ENCODE results near the gene NSMCE1. TPM values are rescaled to one million over a fixed set of nuclear protein-coding genes. Genes with fewer than 3 reads are reported as not detected.

NSMCE1 gene
- total and polyA plus RNA-seq, 10 donors: 18.4 to 79.0 (median 36.7) TPM

DNA sequence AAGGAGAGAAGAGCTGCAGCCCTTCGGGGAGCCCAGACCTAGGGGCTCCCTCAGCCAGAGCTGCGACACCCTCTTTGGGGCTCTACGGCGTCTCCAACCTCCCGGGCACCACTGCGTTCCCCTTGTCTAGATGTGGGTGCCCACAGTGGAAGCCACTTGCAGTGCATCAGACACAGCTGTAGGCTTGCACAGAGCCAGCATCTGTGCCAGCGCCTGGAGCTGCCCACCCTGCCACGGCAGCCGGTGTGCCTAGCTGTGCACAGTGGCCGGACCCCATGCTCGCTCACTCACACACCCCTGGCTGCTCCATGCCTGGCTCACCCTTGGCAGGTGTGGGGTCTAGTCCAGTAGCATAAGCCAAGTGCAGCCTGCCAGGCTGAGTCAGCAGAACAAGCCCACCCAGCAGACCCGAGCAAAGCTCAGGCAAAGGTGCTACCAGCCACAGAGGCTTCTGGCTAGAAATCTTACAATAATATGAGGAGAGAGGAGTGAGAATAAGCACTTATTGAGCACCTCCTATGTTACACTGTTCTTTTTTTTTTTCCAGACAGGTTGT, 78.2 kb downstream of the NSMCE1 start:
- DNase-seq: no peak
- no peak for TF ChIP-seq POLR2A (IDR thresholded peaks at IDR 0.05)
- TF ChIP-seq POLR2AphosphoS5 (IDR thresholded peaks at IDR 0.05): no peak
- TF ChIP-seq, protein P1, sequence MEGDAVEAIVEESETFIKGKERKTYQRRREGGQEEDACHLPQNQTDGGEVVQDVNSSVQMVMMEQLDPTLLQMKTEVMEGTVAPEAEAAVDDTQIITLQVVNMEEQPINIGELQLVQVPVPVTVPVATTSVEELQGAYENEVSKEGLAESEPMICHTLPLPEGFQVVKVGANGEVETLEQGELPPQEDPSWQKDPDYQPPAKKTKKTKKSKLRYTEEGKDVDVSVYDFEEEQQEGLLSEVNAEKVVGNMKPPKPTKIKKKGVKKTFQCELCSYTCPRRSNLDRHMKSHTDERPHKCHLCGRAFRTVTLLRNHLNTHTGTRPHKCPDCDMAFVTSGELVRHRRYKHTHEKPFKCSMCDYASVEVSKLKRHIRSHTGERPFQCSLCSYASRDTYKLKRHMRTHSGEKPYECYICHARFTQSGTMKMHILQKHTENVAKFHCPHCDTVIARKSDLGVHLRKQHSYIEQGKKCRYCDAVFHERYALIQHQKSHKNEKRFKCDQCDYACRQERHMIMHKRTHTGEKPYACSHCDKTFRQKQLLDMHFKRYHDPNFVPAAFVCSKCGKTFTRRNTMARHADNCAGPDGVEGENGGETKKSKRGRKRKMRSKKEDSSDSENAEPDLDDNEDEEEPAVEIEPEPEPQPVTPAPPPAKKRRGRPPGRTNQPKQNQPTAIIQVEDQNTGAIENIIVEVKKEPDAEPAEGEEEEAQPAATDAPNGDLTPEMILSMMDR (IDR thresholded peaks at IDR 0.05 in 8 of 11, conservative IDR thresholded peaks at IDR 0.05 in 3 of 11): no peak
- Histone ChIP-seq H3K27me3 (replicated peaks in 1 of 7) (peaks cover 0 to 4% (median 0%) of the 10 kb centered on the region in 7 donors), H3K4me3 (no peak overlapping the region), H3K36me3 (no peaks in the 10 kb centered on the region), H3K4me1 (no peaks in the 10 kb centered on the region), H3K9me3 (peaks cover 0 to 8% (median 0%) of the 10 kb centered on the region in 8 donors), H3K27ac (no peak overlapping the region)
- intact Hi-C loops (cut with DNase I; ENCODE audit: low total_unique reads): no loop called here
- WGBS, 5 donors: 92 to 100% (median 96%) methylated on average over 3 to 12 of the region's 12 CpGs

DNA sequence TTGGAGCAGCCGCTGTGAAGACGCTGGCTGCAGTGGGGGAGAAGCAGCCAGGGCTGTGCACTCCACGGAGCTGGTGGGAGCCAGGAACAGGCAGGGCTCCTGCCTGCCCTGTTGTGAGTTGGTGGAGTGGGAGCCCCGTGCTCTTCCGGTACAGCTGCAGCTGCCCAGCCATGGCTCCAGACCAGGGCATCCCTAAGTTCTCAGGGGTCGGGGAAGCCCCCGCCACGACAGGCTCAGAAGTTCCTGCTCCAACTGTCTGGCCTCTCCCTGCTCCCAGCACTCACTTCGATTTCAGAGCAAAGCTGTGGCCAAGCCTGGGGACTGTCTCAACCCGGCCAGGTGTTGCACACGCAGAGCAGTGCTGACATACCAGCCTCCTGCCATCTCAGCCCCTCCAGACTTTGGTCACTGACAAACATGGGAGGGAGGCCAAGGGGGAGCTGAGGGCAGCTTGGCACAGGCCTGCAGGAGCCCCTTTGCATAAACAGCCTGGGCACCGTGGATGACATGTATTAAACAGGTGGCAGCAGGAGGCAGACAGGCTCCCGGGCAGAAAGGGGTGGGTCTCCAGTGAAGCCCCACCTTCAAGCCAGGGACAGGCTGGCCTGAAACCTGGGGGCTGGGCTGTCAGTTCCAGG, 79.1 kb downstream of the NSMCE1 start:
- Histone ChIP-seq H3K27me3 (replicated peaks in 1 of 7) (peaks cover 0 to 4% (median 0%) of the 10 kb centered on the region in 7 donors), H3K4me3 (no peak overlapping the region), H3K27ac (no peak overlapping the region), H3K9me3 (peaks cover 0 to under 1% (median 0%) of the 10 kb centered on the region in 8 donors), H3K4me1 (no peaks in the 10 kb centered on the region), H3K36me3 (no peaks in the 10 kb centered on the region)
- intact Hi-C loops (cut with DNase I; ENCODE audit: low total_unique reads): no loop called here
- WGBS, 5 donors: 65 to 74% (median 67%) methylated on average over 11 to 13 of the region's 13 CpGs
- TF ChIP-seq POLR2A (IDR thresholded peaks at IDR 0.05): no peak
- TF ChIP-seq, protein P1 (IDR thresholded peaks at IDR 0.05 in 8 of 11, conservative IDR thresholded peaks at IDR 0.05 in 3 of 11): no peak
- TF ChIP-seq POLR2AphosphoS5 (IDR thresholded peaks at IDR 0.05): no peak
- no peak for DNase-seq

DNA sequence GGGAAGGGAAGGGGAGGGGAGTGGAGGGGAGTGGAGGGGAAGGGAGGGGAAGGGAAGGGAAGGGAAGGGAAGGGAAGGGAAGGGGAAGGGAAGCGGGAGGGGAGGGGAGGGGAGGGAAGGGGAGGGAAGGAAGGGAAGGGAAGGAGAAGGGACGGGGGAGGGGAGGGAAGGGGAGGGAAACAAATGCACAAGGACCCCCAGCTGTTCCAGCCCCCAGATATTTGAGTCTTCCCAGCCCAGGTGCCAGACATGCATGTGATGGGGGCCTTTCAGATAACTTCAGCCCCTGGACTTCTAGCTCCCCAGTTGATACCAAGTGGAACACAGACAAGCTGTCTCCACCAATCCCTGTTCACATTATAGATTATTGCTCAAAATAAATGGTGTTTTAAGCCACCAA, 79.9 kb downstream of the NSMCE1 start:
- Histone ChIP-seq H3K27ac (no peak overlapping the region), H3K9me3 (no peaks in the 10 kb centered on the region), H3K4me3 (no peak overlapping the region), H3K4me1 (no peaks in the 10 kb centered on the region), H3K36me3 (no peaks in the 10 kb centered on the region), H3K27me3 (replicated peaks in 1 of 7) (peaks cover 0 to 4% (median 0%) of the 10 kb centered on the region in 7 donors)
- no peak for TF ChIP-seq POLR2A (IDR thresholded peaks at IDR 0.05)
- TF ChIP-seq, protein P1 (IDR thresholded peaks at IDR 0.05 in 8 of 11, conservative IDR thresholded peaks at IDR 0.05 in 3 of 11): no peak
- TF ChIP-seq POLR2AphosphoS5 (IDR thresholded peaks at IDR 0.05): no peak
- 32 to 69% (median 55%) methylated on average over 2 of the region's 2 CpGs for WGBS, 5 donors
- intact Hi-C loops (cut with DNase I; ENCODE audit: low total_unique reads): no loop called here
- DNase-seq: no peak

DNA sequence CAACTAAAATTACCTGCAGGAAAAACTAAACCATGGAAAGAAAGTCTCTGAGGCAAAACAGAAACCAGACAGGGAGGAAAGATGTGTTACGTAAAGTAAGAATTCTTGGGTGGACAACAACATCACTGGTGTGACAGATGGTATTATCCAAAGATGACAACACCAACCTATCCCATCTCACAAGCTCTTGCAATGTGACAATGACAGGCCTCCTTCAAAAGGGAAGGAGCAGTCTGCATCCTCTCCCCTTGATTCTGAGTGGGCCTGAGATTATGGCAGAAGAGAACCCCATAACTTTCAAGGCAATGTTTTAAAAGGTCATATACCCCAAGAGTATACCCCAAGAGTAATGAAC, 82.8 kb downstream of the NSMCE1 start:
- Histone ChIP-seq H3K4me1 (no peaks in the 10 kb centered on the region), H3K27ac (no peak overlapping the region), H3K27me3 (replicated peaks in 1 of 7) (peaks cover 0 to 4% (median 0%) of the 10 kb centered on the region in 7 donors), H3K36me3 (no peaks in the 10 kb centered on the region), H3K4me3 (no peak overlapping the region), H3K9me3 (peaks cover 0 to 5% (median 0%) of the 10 kb centered on the region in 8 donors)
- TF ChIP-seq, protein P1 (IDR thresholded peaks at IDR 0.05 in 8 of 11, conservative IDR thresholded peaks at IDR 0.05 in 3 of 11): no peak
- TF ChIP-seq POLR2A (IDR thresholded peaks at IDR 0.05): no peak
- no peak for TF ChIP-seq POLR2AphosphoS5 (IDR thresholded peaks at IDR 0.05)
- no peak for DNase-seq
- WGBS, 5 donors: 88 to 100% (median 92%) methylated on average over 1 of the region's 1 CpG
- intact Hi-C loops (cut with DNase I; ENCODE audit: low total_unique reads): no loop called here

Data from spleen (tissue), 11 donors.